KMS-11 (cell line): ENCODE data around the gene TBC1D21.

Source experiments
- H2AFZ ChIP-seq: fragments of 200-600 bp; sonication (generic); 2 replicates; pipeline ENCODE4 v1.6.1; 2016; ENCODE audit warnings: antibody characterized with exemption, mixed run types, low read depth
- H3K27ac ChIP-seq: fragments of 200-600 bp; sonication (generic); 2 replicates; pipeline ENCODE4 v1.6.1; 2016; ENCODE audit warnings: mild to moderate bottlenecking, mixed run types
- H3K27me3 ChIP-seq: fragments of 200-600 bp; sonication (generic); 2 replicates; pipeline ENCODE4 v1.6.1; 2017; ENCODE audit warnings: mild to moderate bottlenecking, low read depth, mixed run types, moderate library complexity; ENCODE audit not compliant: insufficient read depth
- H3K36me3 ChIP-seq: fragments of 200-600 bp; sonication (generic); 2 replicates; pipeline ENCODE4 v1.6.1; 2017; ENCODE audit warnings: mild to moderate bottlenecking, mixed run types; ENCODE audit not compliant: insufficient read depth
- H3K4me1 ChIP-seq: fragments of 200-600 bp; sonication (generic); 2 replicates; pipeline ENCODE4 v1.6.1; 2016; ENCODE audit warnings: mild to moderate bottlenecking, low read depth, mixed run types; ENCODE audit not compliant: poor library complexity, severe bottlenecking
- H3K4me2 ChIP-seq: fragments of 200-600 bp; sonication (generic); 2 replicates; pipeline ENCODE4 v1.7.0; 2016; ENCODE audit warnings: mild to moderate bottlenecking, mixed run types
- H3K4me3 ChIP-seq: fragments of 200-600 bp; sonication (generic); IDR thresholded peaks from 2 replicates; pipeline ENCODE4 v1.6.1; 2017; ENCODE audit warnings: low read depth, low read length, mixed read lengths; ENCODE audit not compliant: insufficient read depth
- H3K79me2 ChIP-seq: fragments of 200-600 bp; sonication (generic); 2 replicates; pipeline ENCODE4 v1.6.1; 2016; ENCODE audit warnings: low read depth, mixed run types; ENCODE audit not compliant: insufficient read depth
- H3K9ac ChIP-seq: fragments of 200-600 bp; sonication (generic); 2 replicates; pipeline ENCODE4 v1.6.1; 2016; ENCODE audit warnings: mild to moderate bottlenecking, mixed run types
- H4K20me1 ChIP-seq: fragments of 200-600 bp; sonication (generic); 2 replicates; pipeline ENCODE4 v1.6.1; 2016; ENCODE audit warnings: mild to moderate bottlenecking, mixed run types; ENCODE audit not compliant: insufficient read depth
- TF ChIP-seq, protein P1 (sequence below): fragments of 200-600 bp; sonication (generic); conservative IDR thresholded peaks from 2 replicates; pipeline ENCODE4 v1.6.1; 2017; ENCODE audit warnings: low read depth, mild to moderate bottlenecking, antibody characterized with exemption, low read length, moderate library complexity, mixed read lengths

Gene TBC1D21

DNA sequence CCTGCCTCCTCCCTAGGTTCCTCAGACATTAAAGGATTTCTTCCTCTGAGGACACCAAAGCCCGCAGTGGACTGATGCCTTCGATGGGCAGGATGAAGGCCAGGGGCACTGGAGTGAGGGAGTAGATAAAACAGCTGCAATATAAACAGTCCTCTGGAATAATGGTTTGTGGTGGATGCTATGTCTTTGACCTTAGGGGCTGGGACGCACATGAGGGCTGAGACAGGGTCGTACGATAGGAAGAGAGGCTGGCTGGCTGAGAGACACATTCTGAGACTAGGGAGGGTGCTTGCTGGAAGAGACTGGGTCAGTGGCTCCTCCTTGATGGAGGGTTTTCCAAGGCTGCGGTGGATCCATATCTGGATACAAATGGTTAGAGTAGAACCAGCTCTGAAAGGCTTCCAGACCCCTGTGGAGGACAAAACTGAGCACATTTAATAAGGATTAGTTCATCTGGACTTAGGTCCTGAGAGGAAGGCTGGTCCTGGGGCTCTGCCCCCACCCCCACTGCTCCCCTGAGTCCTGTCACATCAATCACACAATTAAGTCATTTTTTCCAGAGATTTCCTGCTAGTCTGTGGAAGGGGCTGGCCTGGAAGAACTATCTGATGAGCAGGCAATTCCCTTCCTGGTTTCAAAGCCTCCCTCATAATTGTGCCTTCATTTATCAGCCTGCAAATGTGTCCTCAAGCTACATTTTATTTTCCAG, 15.8 kb downstream of the TBC1D21 start:
- Histone ChIP-seq H3K27me3 (peaks cover 32% of the 10 kb centered on the region), H3K36me3 (no peaks in the 10 kb centered on the region), H4K20me1 (no peaks in the 10 kb centered on the region), H3K4me3 (no peak overlapping the region), H3K27ac (no peak overlapping the region), H3K4me2 (no peak overlapping the region), H2AFZ (no peak overlapping the region), H3K79me2 (no peaks in the 10 kb centered on the region), H3K9ac (no peak overlapping the region), H3K4me1 (no peaks in the 10 kb centered on the region)
- TF ChIP-seq, protein P1, sequence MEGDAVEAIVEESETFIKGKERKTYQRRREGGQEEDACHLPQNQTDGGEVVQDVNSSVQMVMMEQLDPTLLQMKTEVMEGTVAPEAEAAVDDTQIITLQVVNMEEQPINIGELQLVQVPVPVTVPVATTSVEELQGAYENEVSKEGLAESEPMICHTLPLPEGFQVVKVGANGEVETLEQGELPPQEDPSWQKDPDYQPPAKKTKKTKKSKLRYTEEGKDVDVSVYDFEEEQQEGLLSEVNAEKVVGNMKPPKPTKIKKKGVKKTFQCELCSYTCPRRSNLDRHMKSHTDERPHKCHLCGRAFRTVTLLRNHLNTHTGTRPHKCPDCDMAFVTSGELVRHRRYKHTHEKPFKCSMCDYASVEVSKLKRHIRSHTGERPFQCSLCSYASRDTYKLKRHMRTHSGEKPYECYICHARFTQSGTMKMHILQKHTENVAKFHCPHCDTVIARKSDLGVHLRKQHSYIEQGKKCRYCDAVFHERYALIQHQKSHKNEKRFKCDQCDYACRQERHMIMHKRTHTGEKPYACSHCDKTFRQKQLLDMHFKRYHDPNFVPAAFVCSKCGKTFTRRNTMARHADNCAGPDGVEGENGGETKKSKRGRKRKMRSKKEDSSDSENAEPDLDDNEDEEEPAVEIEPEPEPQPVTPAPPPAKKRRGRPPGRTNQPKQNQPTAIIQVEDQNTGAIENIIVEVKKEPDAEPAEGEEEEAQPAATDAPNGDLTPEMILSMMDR: no peak

DNA sequence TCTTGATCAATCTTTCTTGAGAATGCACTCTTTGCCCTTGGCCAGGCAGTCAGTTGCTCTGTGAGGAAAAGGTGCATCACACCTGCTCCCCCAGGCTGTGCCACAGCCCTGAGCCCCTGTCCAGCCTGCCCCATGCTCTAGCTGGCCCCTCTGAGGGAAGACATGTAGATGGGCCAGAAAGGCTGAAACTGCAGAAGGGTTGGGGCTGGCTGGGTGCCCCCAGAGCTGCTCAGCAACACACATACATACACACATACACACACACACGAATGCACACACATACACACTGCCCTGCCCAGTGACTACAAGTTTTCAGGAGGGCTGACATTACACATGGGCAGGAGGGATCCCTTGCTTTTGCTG, 16.4 kb downstream of the TBC1D21 start:
- no peak overlapping the region for H3K4me2 ChIP-seq
- H3K36me3 ChIP-seq: no peaks in the 10 kb centered on the region
- no peaks in the 10 kb centered on the region for H3K79me2 ChIP-seq
- H3K4me3 ChIP-seq: no peak overlapping the region
- H3K9ac ChIP-seq: no peak overlapping the region
- no peak overlapping the region for H3K27ac ChIP-seq
- H4K20me1 ChIP-seq: no peaks in the 10 kb centered on the region
- no peaks in the 10 kb centered on the region for H3K4me1 ChIP-seq
- no peak overlapping the region for H2AFZ ChIP-seq
- TF ChIP-seq, protein P1: no peak
- peaks cover 30% of the 10 kb centered on the region; the same call in 1 of the 2 replicates for H3K27me3 ChIP-seq

DNA sequence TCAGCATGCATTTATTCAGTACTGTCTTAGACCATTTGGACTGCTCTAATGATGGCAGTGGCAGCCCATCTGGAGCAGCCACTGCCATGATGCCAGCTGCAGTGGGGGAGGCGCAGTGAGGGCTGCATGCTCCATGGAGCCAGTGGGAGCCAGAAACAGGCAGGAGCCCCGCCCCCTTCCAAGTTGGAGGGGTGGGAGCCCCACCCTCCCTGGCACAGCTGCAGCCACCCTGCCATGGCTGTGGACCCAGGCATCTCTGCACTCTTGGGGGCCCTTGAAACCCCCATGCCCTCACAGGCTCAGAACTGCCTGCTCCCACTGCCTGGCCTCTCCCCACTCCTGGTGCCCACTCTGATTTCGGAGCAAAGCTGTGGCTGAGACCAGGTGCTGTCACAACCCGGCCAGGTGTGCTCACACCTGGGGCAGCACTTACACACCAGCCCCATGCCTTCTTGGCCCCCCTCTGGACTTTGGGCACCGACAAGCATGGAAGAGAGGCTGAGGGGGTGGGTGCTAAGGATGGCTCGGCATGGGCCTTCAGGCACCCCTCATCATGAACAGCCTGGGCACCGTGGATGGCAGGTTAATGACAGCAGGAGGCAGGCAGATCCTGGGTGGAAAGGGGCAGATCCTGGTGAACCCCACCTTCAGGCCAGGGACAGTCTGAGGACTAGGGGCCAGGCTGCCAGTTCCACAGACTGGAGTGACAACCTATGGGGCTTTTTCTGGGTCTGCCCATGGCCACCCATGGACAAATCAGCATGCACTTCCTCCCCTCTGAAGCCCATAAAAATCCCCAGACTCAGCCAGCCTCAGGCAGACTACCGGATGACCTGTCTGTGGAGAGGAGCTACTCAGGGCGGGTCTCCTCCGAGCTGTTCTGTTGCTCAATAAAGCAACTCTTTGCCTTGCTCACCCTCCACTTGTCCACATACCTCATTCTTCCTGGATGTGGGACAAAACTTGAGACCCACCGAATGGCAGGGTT, 18.3 kb downstream of the TBC1D21 start:
- no peak overlapping the region for H3K4me3 ChIP-seq
- H3K9ac ChIP-seq: no peak overlapping the region
- TF ChIP-seq, protein P1: no peak
- no peak overlapping the region for H3K4me2 ChIP-seq
- H3K36me3 ChIP-seq: no peaks in the 10 kb centered on the region
- H3K27ac ChIP-seq: no peak overlapping the region
- no peaks in the 10 kb centered on the region for H3K79me2 ChIP-seq
- H3K4me1 ChIP-seq: no peaks in the 10 kb centered on the region
- no peaks in the 10 kb centered on the region for H4K20me1 ChIP-seq
- H2AFZ ChIP-seq: no peak overlapping the region
- H3K27me3 ChIP-seq: peaks cover 30% of the 10 kb centered on the region; the same call in 1 of the 2 replicates

DNA sequence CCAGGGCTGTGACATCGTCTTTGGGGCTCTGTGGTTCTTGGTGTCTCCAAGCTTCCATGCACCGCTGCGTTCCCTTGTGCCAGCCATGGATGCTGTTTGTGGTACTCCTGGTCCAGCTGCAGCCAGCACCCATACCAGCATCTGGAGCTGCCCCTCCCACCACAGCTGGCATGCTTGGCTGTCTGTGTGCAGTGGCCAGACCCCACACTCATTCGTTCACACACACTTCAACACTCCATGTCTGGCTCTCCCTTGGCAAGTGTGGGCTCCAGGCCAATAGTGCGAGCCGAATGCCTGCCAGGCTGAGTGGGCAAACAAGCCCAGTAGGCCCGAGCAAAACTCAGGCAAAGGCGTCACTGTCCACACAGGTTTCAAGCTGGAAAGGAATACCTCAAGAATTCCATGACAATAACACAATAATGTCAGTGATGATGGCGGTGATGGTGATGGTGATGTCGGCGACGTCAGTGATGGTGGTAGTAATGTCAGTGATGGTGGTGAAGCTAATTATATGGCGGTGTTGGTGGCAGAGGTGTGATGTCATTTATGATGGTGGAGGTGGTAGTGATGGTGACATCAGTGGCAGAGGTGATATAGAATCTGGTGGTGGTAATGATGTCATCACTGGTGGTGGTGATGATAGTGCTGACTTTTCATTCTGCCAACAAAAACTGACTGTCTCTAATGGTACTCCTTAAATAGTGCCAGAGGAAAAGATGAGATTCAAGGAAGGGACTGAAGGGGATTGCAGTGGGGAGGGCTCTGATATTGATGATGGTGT, 19.3 kb downstream of the TBC1D21 start:
- no peak overlapping the region for H3K27ac ChIP-seq
- no peak overlapping the region for H3K4me3 ChIP-seq
- H3K36me3 ChIP-seq: no peaks in the 10 kb centered on the region
- H3K4me1 ChIP-seq: no peaks in the 10 kb centered on the region
- H3K4me2 ChIP-seq: no peak overlapping the region
- H3K27me3 ChIP-seq: peaks cover 30% of the 10 kb centered on the region; the same call in 1 of the 2 replicates
- no peaks in the 10 kb centered on the region for H3K79me2 ChIP-seq
- H3K9ac ChIP-seq: no peak overlapping the region
- TF ChIP-seq, protein P1: no peak
- H2AFZ ChIP-seq: no peak overlapping the region
- no peaks in the 10 kb centered on the region for H4K20me1 ChIP-seq
